Loucy (cell line): ENCODE data around the gene IRGQ.

Experiments
- H2AFZ ChIP-seq: fragments of 200-600 bp; sonication (generic); 2 replicates; pipeline ENCODE4 v1.6.0; 2016; ENCODE audit warnings: antibody characterized with exemption, mild to moderate bottlenecking, low read length, moderate library complexity
- H3F3A ChIP-seq: fragments of 200-600 bp; 2 replicates; pipeline ENCODE4 v1.6.0; 2016; ENCODE audit warnings: antibody characterized with exemption, low read depth, mild to moderate bottlenecking
- H3K27me3 ChIP-seq: fragments of 200-600 bp; sonication (generic); 2 replicates; pipeline ENCODE4 v1.6.1; 2014; ENCODE audit warnings: low read length, mild to moderate bottlenecking; ENCODE audit not compliant: insufficient read depth, poor library complexity, severe bottlenecking
- H3K36me3 ChIP-seq: fragments of 200-600 bp; sonication (generic); 2 replicates; pipeline ENCODE4 v1.6.1; 2016; ENCODE audit warnings: low read length; ENCODE audit not compliant: insufficient read depth
- H3K4me1 ChIP-seq: fragments of 200-600 bp; sonication (generic); 2 replicates; pipeline ENCODE4 v1.5.1; 2014; ENCODE audit warnings: low read length, mild to moderate bottlenecking; ENCODE audit not compliant: insufficient read depth, poor library complexity, severe bottlenecking
- H3K4me2 ChIP-seq: fragments of 200-600 bp; sonication (generic); 2 replicates; pipeline ENCODE4 v1.6.0; 2014; ENCODE audit warnings: antibody characterized with exemption, low read length, low read depth, mild to moderate bottlenecking; ENCODE audit not compliant: poor library complexity, severe bottlenecking
- H3K4me3 ChIP-seq: fragments of 200-600 bp; sonication (generic); 2 replicates; pipeline ENCODE4 v1.5.1; 2014; ENCODE audit warnings: low read length, mild to moderate bottlenecking, mixed read lengths; ENCODE audit not compliant: poor library complexity, severe bottlenecking
- H3K79me2 ChIP-seq: fragments of 200-600 bp; sonication (generic); 2 replicates; pipeline ENCODE4 v1.6.1; 2014; ENCODE audit warnings: low read length; ENCODE audit not compliant: insufficient read depth
- H3K9ac ChIP-seq: fragments of 200-600 bp; sonication (generic); 2 replicates; pipeline ENCODE4 v1.6.0; 2014; ENCODE audit warnings: mild to moderate bottlenecking, low read depth, low read length, moderate library complexity; ENCODE audit not compliant: poor library complexity, severe bottlenecking
- H3K9me2 ChIP-seq: fragments of 200-600 bp; sonication (generic); replicated peaks from 2 replicates; pipeline ENCODE4 v1.6.1; 2016; ENCODE audit warnings: low read depth, low read length, mixed read lengths
- H3K9me3 ChIP-seq: fragments of 200-600 bp; sonication (generic); 2 replicates; pipeline ENCODE4 v1.6.1; 2014; ENCODE audit warnings: mild to moderate bottlenecking, antibody characterized with exemption, low read length, low read depth; ENCODE audit not compliant: insufficient read depth
- H4K20me1 ChIP-seq: fragments of 200-600 bp; sonication (generic); 2 replicates; pipeline ENCODE4 v1.6.0; 2014; ENCODE audit warnings: antibody characterized with exemption, low read length, mild to moderate bottlenecking; ENCODE audit not compliant: insufficient read depth, poor library complexity, severe bottlenecking
- CTCF ChIP-seq: fragments of 200-600 bp; sonication (generic); conservative IDR thresholded peaks from 2 replicates; pipeline ENCODE4 v1.5.1; 2014; ENCODE audit warnings: mild to moderate bottlenecking, antibody characterized with exemption, low read length
- EZH2phosphoT487 ChIP-seq: fragments of 200-600 bp; IDR thresholded peaks from 2 replicates; pipeline ENCODE4 v1.6.1; 2018; ENCODE audit warnings: antibody characterized with exemption, mild to moderate bottlenecking, moderate library complexity, borderline replicate concordance

IRGQ gene

DNA sequence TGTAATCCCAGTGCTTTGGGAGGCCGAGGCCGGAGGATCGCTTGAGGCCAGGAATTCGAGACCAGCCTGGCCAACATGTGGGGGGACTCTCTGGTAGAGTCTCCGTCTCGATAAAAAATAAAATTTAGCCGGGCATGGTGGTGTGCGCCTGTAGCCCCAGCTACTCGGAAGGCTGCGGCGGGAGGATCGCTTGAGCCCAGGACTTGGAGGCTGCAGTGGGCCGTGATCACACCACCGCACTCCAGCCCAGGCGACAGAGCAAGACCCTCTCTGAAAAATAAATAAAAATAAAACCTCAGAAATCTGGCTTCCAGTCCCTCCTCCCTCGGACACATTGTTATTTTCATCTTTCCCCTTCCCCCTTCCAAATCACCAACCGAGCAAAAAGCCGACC, 332 bp downstream of the IRGQ start:
- no peaks in the 10 kb centered on the region for H3F3A ChIP-seq
- peaks cover 67% of the 10 kb centered on the region for H3K79me2 ChIP-seq
- peak overlapping the region; percentile 93 for H3K4me2 ChIP-seq
- peak overlapping the region; percentile 75 for H2AFZ ChIP-seq
- H3K27me3 ChIP-seq, result no peaks in the 10 kb centered on the region
- H4K20me1 ChIP-seq, result peaks cover 11% of the 10 kb centered on the region
- no peaks in the 10 kb centered on the region for H3K9me3 ChIP-seq
- peak overlapping the region; percentile 86 for H3K9ac ChIP-seq
- peaks cover 19% of the 10 kb centered on the region; the same call in 1 of the 2 replicates for H3K36me3 ChIP-seq
- peak overlapping the region; percentile 96 for H3K4me3 ChIP-seq
- no peaks in the 10 kb centered on the region for H3K9me2 ChIP-seq
- TF ChIP-seq EZH2phosphoT487 (no peak), CTCF (no peak)
- H3K4me1 ChIP-seq, result peaks cover 27% of the 10 kb centered on the region

- peaks cover 68% of the 10 kb centered on the region for H3K79me2 ChIP-seq
These were observed 977 bp downstream of the IRGQ start for GRCh38 chr19:43594710-43595604.

DNA sequence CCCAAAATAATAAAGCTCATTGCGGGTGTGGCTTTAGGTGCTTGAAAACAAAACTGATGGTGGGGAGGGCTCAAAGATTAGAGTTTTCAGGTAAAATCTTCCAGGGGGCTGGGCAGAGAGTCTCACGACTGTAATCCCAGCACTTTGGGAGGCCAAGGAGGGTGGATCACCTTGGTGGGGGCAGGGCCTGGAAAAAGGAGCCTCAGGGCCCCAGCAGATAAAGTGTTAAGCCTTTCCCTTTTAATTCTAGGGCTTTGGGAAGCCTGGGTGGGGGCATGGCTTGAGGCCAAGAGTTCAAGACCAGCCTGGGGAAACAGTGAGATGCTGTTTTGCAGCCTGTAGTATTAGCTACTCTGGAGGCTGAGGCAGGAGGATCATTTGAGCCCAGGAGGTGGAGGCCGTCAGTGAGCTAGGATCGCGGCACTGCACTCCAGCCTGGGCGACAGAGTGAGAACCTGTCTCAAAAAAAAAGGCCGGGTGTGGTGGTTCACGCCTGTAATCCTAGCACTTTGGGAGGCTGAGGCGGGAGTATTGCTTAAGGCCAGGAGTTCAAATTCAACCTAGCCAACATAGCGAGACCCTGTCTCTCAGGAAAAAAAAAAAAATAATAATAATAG, 1.7 kb downstream of the IRGQ start:
- no peaks in the 10 kb centered on the region for H3K9me2 ChIP-seq
- no peak overlapping the region for H2AFZ ChIP-seq
- H3K9ac ChIP-seq, result peak overlapping the region; percentile 9
- H3K9me3 ChIP-seq, result no peaks in the 10 kb centered on the region
- H3K4me1 ChIP-seq, result peaks cover 36% of the 10 kb centered on the region
- no peaks in the 10 kb centered on the region for H3K27me3 ChIP-seq
- H3K36me3 ChIP-seq, result peaks cover 12% of the 10 kb centered on the region; the same call in 1 of the 2 replicates
- peak overlapping the region; percentile 96 for H3K4me3 ChIP-seq
- H4K20me1 ChIP-seq, result peaks cover 14% of the 10 kb centered on the region
- H3K4me2 ChIP-seq, result peak overlapping the region; percentile 93
- H3F3A ChIP-seq, result 0 out of 2 replicates have a peak, but pooled peaks cover under 1% of the 10 kb centered on the region
- peaks cover 65% of the 10 kb centered on the region for H3K79me2 ChIP-seq
- TF ChIP-seq EZH2phosphoT487, result no peak
- no peak for TF ChIP-seq CTCF

More at GRCh38 chr19:43594710-43595604, 977 bp downstream of the IRGQ start:
- Histone ChIP-seq H3K9me3 (no peaks in the 10 kb centered on the region), H3K4me3 (peak overlapping the region; percentile 96), H3K9me2 (no peaks in the 10 kb centered on the region), H3K36me3 (peaks cover 19% of the 10 kb centered on the region; the same call in 1 of the 2 replicates), H3K4me1 (peaks cover 30% of the 10 kb centered on the region), H3K27me3 (no peaks in the 10 kb centered on the region), H4K20me1 (peaks cover 14% of the 10 kb centered on the region), H3K4me2 (peak overlapping the region; percentile 93), H2AFZ (peak overlapping the region; percentile 75), H3K9ac (peak overlapping the region; percentile 86), H3F3A (no peaks in the 10 kb centered on the region)
- TF ChIP-seq EZH2phosphoT487, result no peak
- TF ChIP-seq CTCF, result peak; percentile 89
